CD4-positive, alpha-beta T cell treated with Interleukin-6 for 4 hours (primary cell): ENCODE measurements around the gene SANBR.

Experiments used
- DNase-seq: peaks from one replicate; pipeline ENCODE4 v3.0.0-alpha.2; 2020; ENCODE audit warnings: mixed read lengths

The SANBR gene

DNA sequence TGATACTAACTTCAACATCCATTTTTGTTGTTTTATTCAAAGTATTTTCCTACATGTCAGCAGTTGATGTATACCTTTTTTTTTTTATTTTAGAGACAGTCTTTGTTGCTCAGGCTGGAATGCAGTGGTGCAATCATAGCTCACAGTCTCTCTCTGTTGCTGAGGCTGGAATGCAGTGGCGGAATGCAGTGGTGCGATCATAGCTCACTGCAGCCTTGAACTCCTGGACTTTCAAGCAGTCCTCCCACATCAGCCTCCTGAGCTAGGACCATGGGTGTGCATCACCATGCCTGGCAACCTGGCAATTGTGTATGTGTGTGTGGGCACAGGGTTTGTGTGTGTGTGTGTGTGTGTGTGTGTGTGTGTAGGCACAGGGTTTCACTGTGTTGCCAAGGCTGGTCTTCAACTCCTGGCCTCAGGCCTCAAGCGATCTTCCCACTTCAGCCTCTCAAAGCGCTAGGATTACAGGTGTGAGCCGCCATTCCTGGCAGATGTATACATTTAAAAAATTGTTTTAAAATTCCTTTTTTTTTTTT, 24.8 kb downstream of the SANBR start:
- no peak for DNase-seq

DNA sequence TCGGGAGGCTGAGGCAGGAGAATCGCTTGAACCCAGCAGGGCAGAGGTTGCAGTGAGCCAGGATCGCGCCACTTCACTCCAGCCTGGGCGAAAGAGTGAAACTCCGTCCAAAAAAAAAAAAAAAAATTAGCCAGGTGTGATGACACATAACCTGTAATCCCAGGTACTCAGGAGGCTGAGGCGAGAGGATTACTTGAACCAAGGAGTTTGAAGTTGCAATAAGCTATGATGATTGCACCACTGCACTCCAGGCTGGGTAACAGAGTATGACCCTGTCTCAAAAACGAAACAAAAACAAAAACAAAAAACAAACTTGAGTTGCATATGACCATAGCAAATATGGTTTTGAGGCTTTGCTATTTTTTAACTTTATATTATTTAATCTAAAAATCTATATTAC, 25.8 kb downstream of the SANBR start:
- DNase-seq, result no peak

DNA sequence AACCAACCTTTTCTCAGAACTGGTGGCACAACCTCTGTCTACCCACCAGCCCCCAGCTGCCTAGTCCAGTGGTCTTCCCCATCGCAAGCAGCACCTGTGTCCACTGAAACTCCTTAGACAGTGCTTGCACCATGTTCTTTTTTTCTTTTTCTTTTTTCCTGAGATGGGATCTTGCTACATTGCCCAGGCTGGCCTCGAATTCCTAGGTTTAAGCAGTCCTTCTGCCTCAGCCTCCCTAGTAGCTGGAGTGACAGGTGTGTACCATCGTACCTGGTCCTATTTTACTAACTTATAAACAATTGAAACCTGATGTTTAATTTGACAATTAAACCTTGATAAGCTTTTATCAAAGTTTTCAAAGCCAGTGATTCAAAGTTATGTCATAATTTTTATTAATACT, 30.8 kb downstream of the SANBR start:
- no peak for DNase-seq

DNA sequence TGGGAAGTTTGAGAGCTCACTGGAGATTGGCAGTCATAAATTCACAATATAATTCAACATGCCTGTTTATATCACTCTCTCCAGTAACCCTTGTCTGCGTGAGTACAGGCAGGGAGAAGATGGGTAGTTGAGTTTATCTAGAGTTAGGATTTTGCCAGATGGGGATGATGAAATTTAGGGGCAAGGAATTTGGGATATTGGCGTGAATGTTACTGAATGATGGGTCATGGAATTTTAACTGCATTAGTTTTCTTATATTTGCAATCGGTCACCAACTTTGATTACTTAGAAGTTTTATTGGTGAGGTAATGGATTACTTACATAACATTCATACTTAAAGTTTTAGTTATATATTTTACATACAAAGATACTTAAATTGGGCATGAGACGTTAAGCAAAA, 35.1 kb downstream of the SANBR start:
- DNase-seq, result no peak

DNA sequence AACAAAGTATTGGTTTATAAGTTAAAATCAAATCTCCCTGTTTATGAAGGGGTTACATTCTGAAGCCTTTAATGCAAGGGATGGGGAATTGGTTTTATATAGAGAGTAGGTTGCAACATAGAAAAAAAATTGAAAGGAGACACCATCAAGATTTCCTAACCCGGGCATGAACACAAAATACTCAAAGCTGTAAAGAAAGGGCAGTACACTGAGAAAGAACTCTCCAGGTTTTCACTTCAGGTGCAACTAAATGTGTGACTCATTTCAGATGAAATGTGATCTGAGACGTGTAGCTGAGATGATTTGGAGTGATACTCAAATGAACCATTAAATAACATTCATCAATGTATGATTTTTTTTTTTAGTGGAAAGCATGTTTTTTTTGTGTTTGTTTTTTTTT, 43.6 kb downstream of the SANBR start:
- no peak for DNase-seq

DNA sequence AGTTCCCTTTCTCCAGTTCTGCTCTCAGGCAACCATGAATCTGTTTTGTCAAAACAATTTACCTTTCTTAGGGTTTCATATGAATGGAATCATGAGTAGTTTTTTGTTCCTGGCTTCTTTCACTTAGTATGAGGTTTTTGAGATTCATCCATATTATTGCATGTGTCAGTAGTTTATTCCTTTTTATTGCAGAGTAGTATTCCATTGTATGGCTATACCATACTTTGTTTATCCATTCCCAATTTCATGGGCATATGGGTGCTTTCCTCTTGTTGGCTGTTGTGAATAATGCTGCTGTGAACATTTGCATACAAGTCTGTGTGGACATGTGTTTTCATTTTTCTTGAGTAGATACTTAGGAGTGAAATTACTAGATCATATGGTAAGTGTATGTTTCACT, 46.0 kb downstream of the SANBR start:
- DNase-seq, result no peak

DNA sequence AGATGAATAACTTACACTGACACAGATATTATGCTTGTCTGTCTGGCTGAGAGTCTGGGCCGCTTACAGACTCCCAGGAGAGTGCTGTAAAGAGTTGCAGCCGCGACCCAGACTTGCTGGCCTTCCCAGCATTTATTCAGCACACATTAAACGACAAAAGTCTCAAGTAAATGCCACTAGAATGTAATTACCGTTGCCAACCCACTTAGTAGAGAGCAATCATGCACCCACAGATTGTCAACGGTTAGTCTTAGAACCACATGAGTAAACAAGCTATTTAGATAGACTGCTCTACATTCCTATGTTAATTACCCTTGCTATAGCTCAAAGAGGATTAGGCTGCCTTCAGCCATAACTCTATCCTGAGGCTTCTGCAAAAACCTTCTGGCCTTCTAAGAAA, 48.5 kb downstream of the SANBR start:
- DNase-seq, result no peak
